Smooth muscle cell of the coronary artery (primary cell): Measurements from ENCODE around the gene TRIM56. TPM values are rescaled to one million over a fixed set of nuclear protein-coding genes. Genes with fewer than 3 reads are reported as not detected.

ENCODE experiments used
- total RNA-seq: library from RNA; depleted of rRNA; stranded (reverse); fragments of >200 nt; gene quantifications from 2 replicates; pipeline ENCODE4 v1.2.3, GENCODE V29; 2014; ENCODE audit warnings: low replicate concordance

Gene TRIM56
- 17.8 and 64.6 TPM in 2 replicates for total RNA-seq

GRCh38 chr7:101085162-101085964 is at the start of gene TRIM56:
TSS of gene TRIM56 (plus strand) at chr7:101085481. CDS start at chr7:101087313, 1,832 bp downstream.

GRCh38 chr7:101126651-101127459 is 41.6 kb downstream of the TRIM56 start, which contains the start of gene SERPINE1:
TSS of gene SERPINE1 (plus strand) at chr7:101127104. CDS start at chr7:101128394, 1,290 bp downstream.

Other genes starting within 250 kb of the TRIM56 start
- gene SLC12A9, start 232.8 kb upstream of the TRIM56 start, total RNA-seq, result 7.0 and 13.2 TPM in 2 replicates
- gene TRIP6, start 218.1 kb upstream of the TRIM56 start, total RNA-seq, result 70.6 and 75.7 TPM in 2 replicates
- 33.9 and 40.3 TPM in 2 replicates for gene SRRT, start 210.4 kb upstream of the TRIM56 start, total RNA-seq
- 1.2 and 5.7 TPM in 2 replicates for gene UFSP1, start 195.8 kb upstream of the TRIM56 start, total RNA-seq
- 0.38 TPM in 1 of 2 replicates, not detected in the other for gene ACHE, start 189.6 kb upstream of the TRIM56 start, total RNA-seq
- not detected in 2 replicates for gene MUC3A, start 135.9 kb upstream of the TRIM56 start, total RNA-seq
- not detected in 2 replicates for gene MUC12, start 115.9 kb upstream of the TRIM56 start, total RNA-seq
- not detected in 2 replicates for gene MUC17, start 65.4 kb upstream of the TRIM56 start, total RNA-seq
- 68.8 and 1,526 TPM in 2 replicates for gene SERPINE1, start 41.6 kb downstream of the TRIM56 start, total RNA-seq
- gene AP1S1, start 69.0 kb downstream of the TRIM56 start, total RNA-seq, result 161 and 180 TPM in 2 replicates
- not detected in 2 replicates for gene VGF, start 80.1 kb downstream of the TRIM56 start, total RNA-seq
- not detected in 2 replicates for gene NAT16, start 94.8 kb downstream of the TRIM56 start, total RNA-seq
- gene MOGAT3, start 115.6 kb downstream of the TRIM56 start, total RNA-seq, result not detected in 2 replicates
- gene PLOD3, start 132.1 kb downstream of the TRIM56 start, total RNA-seq, result 58.6 and 97.9 TPM in 2 replicates
- 31.2 and 115 TPM in 2 replicates for gene ZNHIT1, start 132.7 kb downstream of the TRIM56 start, total RNA-seq
- 1.6 and 3.0 TPM in 2 replicates for gene CLDN15, start 152.3 kb downstream of the TRIM56 start, total RNA-seq
- gene FIS1, start 159.6 kb downstream of the TRIM56 start, total RNA-seq, result 326 and 344 TPM in 2 replicates
- 23.7 and 27.0 TPM in 2 replicates for gene IFT22, start 236.3 kb downstream of the TRIM56 start, total RNA-seq